BJ (cell line): ENCODE data around the gene ANKRD16. TPM values are rescaled to one million over a fixed set of nuclear protein-coding genes. Genes with fewer than 3 reads are reported as not detected.
A peak's percentile ranks its signal among the peaks of the same experiment; 100 is the strongest.
"Not testable (repeated sequence)": the region's sequence is repeated elsewhere in the genome, so short reads cannot be mapped to it uniquely, and the experiment has no call there.

Source experiments
- CTCF ChIA-PET: fragments of 350-600 bp; formaldehyde crosslinking; extraction: SDS; loops from one replicate; lab custom pipeline; 2021; ENCODE audit warnings: antibody characterized with exemption, inconsistent platforms; lab: Yijun Ruan, JAX
- POLR2A ChIA-PET: fragments of 300-600 bp; sonication (Branson Sonifier 250); formaldehyde crosslinking; extraction: SDS; loops from one replicate; lab custom pipeline; 2021; ENCODE audit warnings: antibody characterized with exemption; lab: Charles Lee
- DNase-seq: peaks from one replicate; pipeline ENCODE4 v3.0.0-alpha.2; 2011; ENCODE audit warnings: low read depth
- H3K27me3 ChIP-seq: 2 replicates; pipeline ENCODE4 v1.6.0; 2011; ENCODE audit warnings: low read length; ENCODE audit not compliant: control insufficient read depth, insufficient read depth
- H3K36me3 ChIP-seq: 2 replicates; pipeline ENCODE4 v1.5.1; 2011; ENCODE audit warnings: low read length; ENCODE audit not compliant: control insufficient read depth, insufficient read depth
- H3K4me3 ChIP-seq: 2 replicates; pipeline ENCODE4 v1.5.1; 2011; ENCODE audit warnings: low read depth, mild to moderate bottlenecking, control low read depth, low read length
- polyA plus RNA-seq: library from polyadenylated mRNA; depleted of rRNA; stranded (reverse); fragments of >200 nt; gene quantifications from 2 replicates; pipeline ENCODE4 v1.2.3, GENCODE V29; 2011
- TF ChIP-seq, protein P1 (sequence below): IDR thresholded peaks from 2 replicates; pipeline ENCODE4 v1.5.1; 2011; ENCODE audit warnings: low read depth, mild to moderate bottlenecking, control low read depth, inconsistent platforms, low read length, moderate library complexity; ENCODE audit not compliant: insufficient read depth

ANKRD16 gene
- polyA plus RNA-seq, 1 experiment, result 7.4 TPM

DNA sequence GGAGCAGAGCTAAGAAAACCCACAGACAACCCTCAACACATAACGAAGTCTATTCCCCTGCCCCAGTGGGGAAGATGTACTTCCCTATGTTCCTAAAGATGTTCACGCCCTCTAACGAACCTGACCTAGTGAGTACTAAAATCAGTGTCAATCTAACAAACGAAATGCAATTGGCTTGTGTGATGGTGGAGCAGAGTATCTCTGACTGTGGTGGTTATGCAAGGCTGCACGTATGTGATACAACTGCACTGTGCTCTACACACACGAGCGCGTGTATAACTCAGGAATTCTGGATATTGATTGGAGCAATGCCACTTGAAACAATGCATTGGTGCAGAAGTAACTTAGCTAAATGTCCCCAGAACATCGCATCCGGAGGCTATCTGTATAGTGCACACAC, 1.3 kb downstream of the ANKRD16 start:
- DNase-seq, result no peak
- H3K27me3 ChIP-seq, result no peaks in the 10 kb centered on the region
- H3K36me3 ChIP-seq, result peaks cover 4% of the 10 kb centered on the region; the same call in 1 of the 2 replicates
- ChIA-PET POLR2A (interaction anchor here (1.1 kb wide), 1 partner anchor 11 kb away, joined by 3 read pairs; no protein-coding TSS in a partner anchor), CTCF (interaction anchor here (0.9 to 1.2 kb wide), 2 partner anchors 10 to 53 kb away, joined by 3 read pairs; no protein-coding TSS in a partner anchor)
- TF ChIP-seq, protein P1, sequence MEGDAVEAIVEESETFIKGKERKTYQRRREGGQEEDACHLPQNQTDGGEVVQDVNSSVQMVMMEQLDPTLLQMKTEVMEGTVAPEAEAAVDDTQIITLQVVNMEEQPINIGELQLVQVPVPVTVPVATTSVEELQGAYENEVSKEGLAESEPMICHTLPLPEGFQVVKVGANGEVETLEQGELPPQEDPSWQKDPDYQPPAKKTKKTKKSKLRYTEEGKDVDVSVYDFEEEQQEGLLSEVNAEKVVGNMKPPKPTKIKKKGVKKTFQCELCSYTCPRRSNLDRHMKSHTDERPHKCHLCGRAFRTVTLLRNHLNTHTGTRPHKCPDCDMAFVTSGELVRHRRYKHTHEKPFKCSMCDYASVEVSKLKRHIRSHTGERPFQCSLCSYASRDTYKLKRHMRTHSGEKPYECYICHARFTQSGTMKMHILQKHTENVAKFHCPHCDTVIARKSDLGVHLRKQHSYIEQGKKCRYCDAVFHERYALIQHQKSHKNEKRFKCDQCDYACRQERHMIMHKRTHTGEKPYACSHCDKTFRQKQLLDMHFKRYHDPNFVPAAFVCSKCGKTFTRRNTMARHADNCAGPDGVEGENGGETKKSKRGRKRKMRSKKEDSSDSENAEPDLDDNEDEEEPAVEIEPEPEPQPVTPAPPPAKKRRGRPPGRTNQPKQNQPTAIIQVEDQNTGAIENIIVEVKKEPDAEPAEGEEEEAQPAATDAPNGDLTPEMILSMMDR, result no peak
- peak overlapping the region; percentile 80 for H3K4me3 ChIP-seq

DNA sequence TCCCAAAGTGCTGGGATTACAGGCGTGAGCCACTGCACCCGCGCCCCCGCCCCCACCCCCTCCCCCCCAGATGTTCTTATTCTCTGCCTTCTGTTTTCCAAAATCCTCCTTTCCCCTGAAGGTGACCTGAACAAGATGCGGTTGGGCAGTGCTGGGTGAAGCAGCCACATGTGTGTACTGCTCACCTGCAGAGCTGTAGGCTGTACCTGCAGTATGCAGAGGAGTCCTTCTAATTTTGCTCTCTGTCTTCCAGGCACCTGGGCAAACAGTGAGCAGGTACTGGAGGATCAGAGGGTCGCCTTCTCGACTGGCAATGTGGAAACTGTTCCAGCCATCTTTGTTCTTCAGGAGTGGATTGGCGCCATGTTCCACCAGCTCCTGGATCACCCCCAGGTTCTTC, 2.1 kb downstream of the ANKRD16 start:
- TF ChIP-seq, protein P1, result no peak
- Histone ChIP-seq H3K27me3 (no peaks in the 10 kb centered on the region), H3K36me3 (peaks cover 8% of the 10 kb centered on the region), H3K4me3 (no peak overlapping the region)
- no peak for DNase-seq
- POLR2A ChIA-PET, result no interaction called here
- CTCF ChIA-PET, result no interaction called here

DNA sequence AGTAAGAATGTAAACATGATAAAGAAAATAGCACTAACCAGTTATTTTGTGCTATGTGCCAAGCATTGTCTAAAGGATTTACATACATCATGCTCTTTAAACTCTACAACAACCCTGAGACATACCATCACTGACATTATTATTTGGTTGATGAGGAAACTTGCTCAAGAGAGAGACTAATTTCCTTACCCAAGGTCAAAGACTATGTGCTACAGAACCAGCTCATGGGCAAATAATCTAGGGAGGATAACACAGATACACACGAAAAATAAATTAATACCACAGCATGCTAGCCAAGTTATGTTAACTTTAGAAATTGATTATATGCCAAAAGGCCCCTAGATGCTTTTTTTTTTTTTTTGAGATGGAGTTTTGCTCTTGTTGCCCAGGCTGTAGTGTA, 2.7 kb downstream of the ANKRD16 start:
- POLR2A ChIA-PET, result no interaction called here
- DNase-seq, result no peak

DNA sequence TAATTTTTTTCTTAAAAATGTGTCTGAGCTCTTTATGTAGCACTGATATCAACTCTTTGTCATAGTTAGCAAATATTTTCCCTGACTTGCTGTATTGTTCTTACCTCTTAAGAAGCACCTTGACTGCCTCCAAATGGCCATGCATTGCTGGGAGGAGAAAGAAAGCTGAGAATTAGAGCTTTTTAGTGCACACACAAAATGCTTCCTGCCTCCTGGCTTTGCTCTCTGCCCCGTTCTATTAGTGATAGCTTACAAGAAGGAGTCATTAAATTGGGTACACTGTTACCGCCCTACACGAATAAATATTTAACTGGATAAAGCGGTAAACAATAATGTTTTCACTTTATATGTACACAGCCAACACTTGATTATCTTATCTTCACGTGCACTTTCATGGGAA, 4.1 kb downstream of the ANKRD16 start:
- TF ChIP-seq, protein P1, result no peak
- no peak overlapping the region for H3K4me3 ChIP-seq
- DNase-seq, result no peak
- no peaks in the 10 kb centered on the region for H3K27me3 ChIP-seq
- H3K36me3 ChIP-seq, result peaks cover 10% of the 10 kb centered on the region
- POLR2A ChIA-PET, result no interaction called here
- CTCF ChIA-PET, result no interaction called here

More for the DNA sequence above, 2.7 kb downstream of the ANKRD16 start:
- Histone ChIP-seq H3K4me3 (no peak overlapping the region), H3K27me3 (no peaks in the 10 kb centered on the region), H3K36me3 (peaks cover 8% of the 10 kb centered on the region)
- TF ChIP-seq, protein P1, result no peak
- CTCF ChIA-PET, result interaction anchor here (0.6 kb wide), 1 partner anchor 182 kb away, joined by 3 read pairs; no protein-coding TSS in a partner anchor

DNA sequence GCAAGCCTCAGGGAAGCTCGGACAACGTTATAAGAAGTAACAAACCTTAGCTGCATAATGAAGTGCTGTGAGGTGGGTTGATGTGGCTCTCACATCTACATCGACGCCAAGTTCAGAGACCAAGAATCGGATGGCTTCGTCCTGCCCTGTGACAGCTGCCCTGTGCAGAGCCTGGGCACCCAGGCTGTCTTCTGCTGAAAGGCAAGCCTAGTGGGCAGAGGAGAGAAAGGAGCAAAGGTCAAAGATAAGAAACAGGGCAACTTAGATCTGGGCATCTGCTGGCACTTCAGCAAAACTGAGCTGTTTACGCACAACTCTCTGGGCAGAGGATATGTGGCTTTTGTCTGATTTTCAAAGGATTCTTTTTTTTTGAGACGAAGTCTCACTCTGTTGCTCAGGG, 6.7 kb downstream of the ANKRD16 start:
- CTCF ChIA-PET, result interaction anchor here (1.1 kb wide), 1 partner anchor 194 kb away, joined by 3 read pairs; no protein-coding TSS in a partner anchor
- POLR2A ChIA-PET, result no interaction called here
- Histone ChIP-seq H3K4me3 (no peak overlapping the region), H3K27me3 (no peaks in the 10 kb centered on the region), H3K36me3 (peaks cover 11% of the 10 kb centered on the region)
- DNase-seq, result no peak
- TF ChIP-seq, protein P1, result no peak

DNA sequence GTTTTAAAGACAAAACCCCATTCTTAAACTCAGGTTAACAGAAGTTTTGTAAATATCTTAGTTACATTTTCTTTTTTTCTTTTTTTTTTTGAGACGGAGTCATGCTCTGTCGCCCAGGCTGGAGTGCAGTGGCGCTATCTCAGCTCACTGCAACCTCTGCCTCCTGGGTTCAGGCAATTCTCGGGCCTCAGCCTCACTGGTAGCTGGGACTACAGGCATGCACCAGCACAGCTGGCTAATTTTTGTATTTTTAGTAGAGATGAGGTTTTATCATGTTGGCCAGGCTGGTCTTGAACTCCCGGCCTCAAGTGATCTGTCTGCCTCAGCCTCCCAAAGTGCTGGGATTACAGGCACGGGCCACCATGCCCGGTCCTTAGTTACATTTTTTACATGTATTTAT, 12.7 kb downstream of the ANKRD16 start:
- POLR2A ChIA-PET, result interaction anchor here (0.6 to 1.0 kb wide), 3 partner anchors 12 to 64 kb away, joined by 3 to 5 read pairs (median 5); partner anchors contain the start of gene GDI2
- H3K4me3 ChIP-seq, H3K27me3 ChIP-seq, CTCF ChIA-PET, DNase-seq, H3K36me3 ChIP-seq: not testable (repeated sequence)
